Spleen (tissue), 11 donors: Measurements from ENCODE around the gene C9orf85. TPM values are rescaled to one million over a fixed set of nuclear protein-coding genes. Genes with fewer than 3 reads are reported as not detected.
"Not testable (repeated sequence)": the region's sequence is repeated elsewhere in the genome, so short reads cannot be mapped to it uniquely, and the experiment has no call there.

Experiments
- DNase-seq: peaks from one replicate; pipeline ENCODE4 v3.0.0-alpha.2; 2020
- H3K27ac ChIP-seq, 8 donors: fragments of 200-600 bp; sonication (generic) in 7 of 8; 1 replicate in 4 of 8; 2 replicates in 4 of 8; pipeline versions ENCODE4 v1.5.0 to v1.8.0; 2016 to 2021; ENCODE audit warnings: inconsistent platforms in 4 of 8, mild to moderate bottlenecking in 4 of 8, moderate library complexity in 1 of 8
- H3K27me3 ChIP-seq, 7 donors: fragments of 200-600 bp; sonication (generic) in 6 of 7; replicated peaks in 1 of 7; 1 replicate in 4 of 7; 2 replicates in 3 of 7; pipeline versions ENCODE4 v1.5.0 to v1.8.0; 2016 to 2021; ENCODE audit warnings: inconsistent platforms in 3 of 7, mild to moderate bottlenecking in 1 of 7
- H3K36me3 ChIP-seq, 6 donors: fragments of 200-600 bp; sonication (generic) in 5 of 6; 1 replicate in 4 of 6; 2 replicates in 2 of 6; pipeline versions ENCODE4 v1.5.0 to v1.8.0; 2016 to 2021; ENCODE audit warnings: inconsistent platforms in 2 of 6
- H3K4me1 ChIP-seq, 6 donors: fragments of 200-600 bp; sonication (generic) in 5 of 6; 1 replicate in 3 of 6; 2 replicates in 3 of 6; pipeline versions ENCODE4 v1.5.0 to v1.8.0; 2016 to 2021; ENCODE audit warnings: inconsistent platforms in 3 of 6
- H3K4me3 ChIP-seq, 8 donors: fragments of 200-600 bp; sonication (generic) in 7 of 8; 1 replicate in 4 of 8; 2 replicates in 4 of 8; pipeline versions ENCODE4 v1.5.0 to v1.8.0; 2016 to 2021; ENCODE audit warnings: inconsistent platforms in 4 of 8, mild to moderate bottlenecking in 4 of 8, moderate library complexity in 2 of 8
- H3K9me3 ChIP-seq, 8 donors: fragments of 200-600 bp; sonication (generic) in 7 of 8; 1 replicate in 4 of 8; 2 replicates in 4 of 8; pipeline versions ENCODE4 v1.5.0 to v1.8.0; 2016 to 2021; ENCODE audit warnings: inconsistent platforms in 4 of 8
- CTCF ChIP-seq, 11 experiments: fragments of 200-600 bp in 7 of 11; fragments of 450-650 bp in 4 of 11; sonication (generic) in 4 of 11; IDR thresholded peaks in 8 of 11; conservative IDR thresholded peaks in 3 of 11; 1 replicate in 7 of 11; 2 replicates in 4 of 11; pipeline versions ENCODE4 v1.4.0 to v1.8.0; 2016 to 2021; ENCODE audit warnings: antibody characterized with exemption in 11 of 11, inconsistent platforms in 4 of 11, mild to moderate bottlenecking in 1 of 11
- POLR2A ChIP-seq, 3 donors: fragments of 450-650 bp; IDR thresholded peaks; one replicate each; pipeline ENCODE4 v1.5.1; 2017; ENCODE audit warnings: antibody characterized with exemption in 3 of 3, mild to moderate bottlenecking in 1 of 3
- POLR2AphosphoS5 ChIP-seq, 3 donors: sonication (generic); formaldehyde crosslinking; IDR thresholded peaks; one replicate each; pipeline ENCODE4 v1.5.1; 2017; ENCODE audit warnings: antibody characterized with exemption in 3 of 3
- WGBS, 5 donors: extraction: QIAGEN DNeasy Blood & Tissue Kit in 3 of 5; methylation state at CpG; one replicate each; pipeline versions ENCODE4 v1.1.5 to v1.1.7; 2013 to 2018; 5-methylcytosine and 5-hydroxymethylcytosine counted together
- intact Hi-C: fragments of 100-400 bp; cut with DNase I; formaldehyde crosslinking; loops from one replicate; pipeline ENCODE4 v1.15.0; 2023; ENCODE audit warnings: low total_unique reads
- polyA plus RNA-seq, 3 donors: library from polyadenylated mRNA; stranded (reverse); fragments of 200-250 nt; gene quantifications; one replicate each; pipeline ENCODE4 v1.2.1, GENCODE V29; 2013
- total RNA-seq, 7 donors: library from RNA; depleted of rRNA in 3 of 7; stranded (reverse); fragments of >200 nt in 3 of 7; fragmentation: NEBNext Ultra II Directional in 4 of 7; extraction: Animal tissue kit (Norgen Biotek cat#: 25700) in 4 of 7; gene quantifications; one replicate each; pipeline versions ENCODE4 v1.1.0 to v1.2.1, GENCODE V29; 2016 to 2021
- donor health status: healthy with polysubstance abuse.
- donor health status: DM: no; HTN: no; CAD: no; lungs with moderate emphysema.
- donor health status: DM: no; HTN: no; CAD: no.
- donor health status: Bipolar disorder and iron deficiency.
- donor health status: healthy.
- donor health status: DM: no; HTN: no; CAD: no.
- donor health status: DM: yes; HTN: yes; CAD: no.

Gene C9orf85
- total and polyA plus RNA-seq, 10 donors: 7.1 to 17.8 (median 9.3) TPM

- intact Hi-C loops: no loop called here
- no peaks in the 10 kb centered on the region for H3K9me3 ChIP-seq
- peak overlapping the region in 1 of 8 donors; percentile 17 for H3K27ac ChIP-seq
- H3K4me3 ChIP-seq: no peak overlapping the region
- TF ChIP-seq CTCF (IDR thresholded peaks at IDR 0.05 in 8 of 11, conservative IDR thresholded peaks at IDR 0.05 in 3 of 11) (no peak), POLR2AphosphoS5 (IDR thresholded peaks at IDR 0.05) (no peak), POLR2A (IDR thresholded peaks at IDR 0.05) (no peak)
- no peaks in the 10 kb centered on the region for H3K27me3 ChIP-seq
- WGBS, 5 donors: 26 to 46% (median 32%) methylated on average over 1 of the region's 1 CpG
- peaks cover 0 to 5% (median 0%) of the 10 kb centered on the region in 6 donors for H3K4me1 ChIP-seq
- DNase-seq: no peak
- peaks cover 0 to 44% (median 0%) of the 10 kb centered on the region in 6 donors for H3K36me3 ChIP-seq
These were observed 44.0 kb downstream of the C9orf85 start for GRCh38 chr9:71955300-71955915.

GRCh38 chr9:71962328-71962727 lies 50.9 kb downstream of the C9orf85 start:
- Histone ChIP-seq H3K27me3 (no peaks in the 10 kb centered on the region), H3K9me3 (peaks cover 0 to 11% (median under 1%) of the 10 kb centered on the region in 8 donors), H3K4me1 (no peaks in the 10 kb centered on the region), H3K36me3 (peaks cover 0 to 49% (median 0%) of the 10 kb centered on the region in 6 donors), H3K27ac (no peak overlapping the region), H3K4me3 (no peak overlapping the region)
- intact Hi-C loops: no loop called here
- no peak for DNase-seq
- 69 to 88% (median 82%) methylated on average over 4 of the region's 4 CpGs for WGBS, 5 donors
- TF ChIP-seq CTCF (IDR thresholded peaks at IDR 0.05 in 8 of 11, conservative IDR thresholded peaks at IDR 0.05 in 3 of 11) (no peak), POLR2A (IDR thresholded peaks at IDR 0.05) (no peak), POLR2AphosphoS5 (IDR thresholded peaks at IDR 0.05) (no peak)

- H3K27me3 ChIP-seq, intact Hi-C loops, H3K27ac ChIP-seq, H3K4me1 ChIP-seq, H3K4me3 ChIP-seq, DNase-seq: not testable (repeated sequence)
- H3K36me3 ChIP-seq: peaks cover 0 to 54% (median 0%) of the 10 kb centered on the region in 6 donors
- peaks cover 4 to 23% (median 12%) of the 10 kb centered on the region in 8 donors for H3K9me3 ChIP-seq
- WGBS, 5 donors: 91 to 98% (median 93%) methylated on average over 10 to 29 of the region's 29 CpGs
These were observed 52.1 kb downstream of the C9orf85 start for GRCh38 chr9:71963471-71963996.

GRCh38 chr9:71965403-71965802 lies 54.0 kb downstream of the C9orf85 start:
- H3K27me3 ChIP-seq: no peaks in the 10 kb centered on the region
- intact Hi-C loops: no loop called here
- H3K9me3 ChIP-seq: peaks cover 6 to 33% (median 21%) of the 10 kb centered on the region in 8 donors
- H3K36me3 ChIP-seq: peaks cover 0 to 54% (median 2%) of the 10 kb centered on the region in 6 donors
- TF ChIP-seq CTCF (IDR thresholded peaks at IDR 0.05 in 8 of 11, conservative IDR thresholded peaks at IDR 0.05 in 3 of 11): no peak
- TF ChIP-seq POLR2A (IDR thresholded peaks at IDR 0.05): no peak
- no peak for TF ChIP-seq POLR2AphosphoS5 (IDR thresholded peaks at IDR 0.05)
- H3K4me1 ChIP-seq: no peaks in the 10 kb centered on the region
- H3K27ac ChIP-seq: no peak overlapping the region
- WGBS, 5 donors: 75 to 95% (median 86%) methylated on average over 1 of the region's 1 CpG
- no peak for DNase-seq
- no peak overlapping the region for H3K4me3 ChIP-seq
